Mesenteric fat pad (tissue), 1 donor: Measurements from ENCODE around the gene RGL1. TPM values are rescaled to one million over a fixed set of nuclear protein-coding genes. Genes with fewer than 3 reads are reported as not detected.

Experiments
- DNase-seq: peaks from one replicate; pipeline ENCODE4 v3.0.0-alpha.2; 2020; ENCODE audit warnings: low spot score
- total RNA-seq: library from RNA; stranded (reverse); fragmentation: NEBNext Ultra II Directional; extraction: Animal tissue kit (Norgen Biotek cat#: 25700); gene quantifications from one replicate; pipeline ENCODE4 v1.2.1, GENCODE V29; 2021
- donor health status: DM: yes; HTN: yes; CAD: no.

The RGL1 gene
- total RNA-seq, 1 donor from 2014 or later, result 80.8 TPM

GRCh38 chr1:183885142-183885735 is 80.3 kb downstream of the RGL1 start:
- DNase-seq, result no peak

- no peak for DNase-seq
These were observed 81.3 kb downstream of the RGL1 start for GRCh38 chr1:183886083-183886828.

GRCh38 chr1:183886853-183887252 is 81.9 kb downstream of the RGL1 start:
- no peak for DNase-seq

GRCh38 chr1:183887826-183888819 is 83.2 kb downstream of the RGL1 start:
- DNase-seq, result no peak

- no peak for DNase-seq
These were observed 84.2 kb downstream of the RGL1 start for GRCh38 chr1:183889095-183889494.

GRCh38 chr1:183891158-183891856 is 86.4 kb downstream of the RGL1 start:
- no peak for DNase-seq

- DNase-seq, result no peak
These were observed 87.5 kb downstream of the RGL1 start for GRCh38 chr1:183892351-183892793.

GRCh38 chr1:183893561-183894289 is 88.8 kb downstream of the RGL1 start:
- no peak for DNase-seq

GRCh38 chr1:183894290-183894565 is 89.3 kb downstream of the RGL1 start:
- DNase-seq, result no peak

- DNase-seq, result no peak
These were observed 91.6 kb downstream of the RGL1 start for GRCh38 chr1:183896466-183897048.

- no peak for DNase-seq
These were observed 93.1 kb downstream of the RGL1 start for GRCh38 chr1:183898001-183898396.

- no peak for DNase-seq
These were observed 93.7 kb downstream of the RGL1 start for GRCh38 chr1:183898610-183899009.

- no peak for DNase-seq
These were observed 96.9 kb downstream of the RGL1 start for GRCh38 chr1:183901748-183902330.

GRCh38 chr1:183903101-183903500 is 98.2 kb downstream of the RGL1 start:
- DNase-seq, result no peak

GRCh38 chr1:183905508-183906113 is 100.7 kb downstream of the RGL1 start:
- DNase-seq, result no peak

GRCh38 chr1:183907070-183907469 is 102.2 kb downstream of the RGL1 start:
- DNase-seq, result no peak

- DNase-seq, result no peak
These were observed 103.2 kb downstream of the RGL1 start for GRCh38 chr1:183908079-183908478.

- no peak for DNase-seq
These were observed 104.8 kb downstream of the RGL1 start for GRCh38 chr1:183909672-183910071.

- no peak for DNase-seq
These were observed 105.9 kb downstream of the RGL1 start for GRCh38 chr1:183910845-183911244.
